ENCODE data around the gene KCNA2.

KCNA2 gene

GRCh38 chr1:110573314-110573713, 32.8 kb downstream of the KCNA2 start:
- no peak overlapping the region for H3K4me3 ChIP-seq (ENCODE audit: low read depth, low read length)
- TF ChIP-seq CTCF (IDR thresholded peaks at IDR 0.05; ENCODE audit: borderline replicate concordance, insufficient read depth, low read depth, low read length), result no peak

DNA sequence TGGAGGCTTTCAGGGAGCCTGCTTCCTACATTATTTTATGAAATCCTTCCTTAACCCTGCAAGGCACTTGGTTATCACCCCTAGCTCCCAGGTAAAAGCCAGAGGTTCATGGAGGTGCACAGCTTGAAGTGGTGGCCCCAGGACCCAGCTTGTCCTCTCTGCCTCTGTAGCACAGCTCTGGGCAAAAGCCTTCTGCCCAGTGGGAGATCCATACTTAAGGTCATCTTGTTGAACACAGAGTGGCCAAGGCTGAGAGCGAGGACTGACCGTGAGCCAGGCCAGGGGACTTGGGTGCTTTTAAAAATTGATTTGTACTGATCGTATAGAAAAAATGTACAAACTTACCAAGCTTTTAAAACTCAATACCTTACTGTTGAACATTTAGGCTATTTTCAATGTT, 33.4 kb downstream of the KCNA2 start:
- no peak for TF ChIP-seq CTCF (IDR thresholded peaks at IDR 0.05; ENCODE audit: borderline replicate concordance, insufficient read depth, low read depth, low read length)
- H3K4me3 ChIP-seq (ENCODE audit: low read depth, low read length), result no peak overlapping the region

DNA sequence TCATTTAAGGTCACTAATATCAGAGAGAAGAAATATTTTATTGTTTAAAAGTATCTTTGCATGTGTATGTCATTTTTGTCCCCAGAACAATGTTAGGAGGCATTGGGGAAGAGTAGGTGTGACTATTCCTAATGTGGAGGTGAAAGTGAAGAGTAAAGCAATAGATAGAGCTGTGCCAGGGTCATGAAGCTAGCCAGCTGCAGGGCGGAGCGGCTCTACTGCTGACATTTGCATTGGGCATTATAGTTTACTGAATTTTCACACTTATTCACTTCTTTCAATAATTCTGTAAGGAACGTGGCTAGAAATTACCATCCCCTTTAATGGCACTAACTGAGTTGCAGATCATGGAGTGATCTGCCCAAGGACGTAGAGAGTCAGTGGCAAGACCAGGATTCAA, 35.3 kb downstream of the KCNA2 start:
- TF ChIP-seq CTCF (IDR thresholded peaks at IDR 0.05; ENCODE audit: borderline replicate concordance, insufficient read depth, low read depth, low read length), result no peak
- H3K4me3 ChIP-seq (ENCODE audit: low read depth, low read length), result no peak overlapping the region

DNA sequence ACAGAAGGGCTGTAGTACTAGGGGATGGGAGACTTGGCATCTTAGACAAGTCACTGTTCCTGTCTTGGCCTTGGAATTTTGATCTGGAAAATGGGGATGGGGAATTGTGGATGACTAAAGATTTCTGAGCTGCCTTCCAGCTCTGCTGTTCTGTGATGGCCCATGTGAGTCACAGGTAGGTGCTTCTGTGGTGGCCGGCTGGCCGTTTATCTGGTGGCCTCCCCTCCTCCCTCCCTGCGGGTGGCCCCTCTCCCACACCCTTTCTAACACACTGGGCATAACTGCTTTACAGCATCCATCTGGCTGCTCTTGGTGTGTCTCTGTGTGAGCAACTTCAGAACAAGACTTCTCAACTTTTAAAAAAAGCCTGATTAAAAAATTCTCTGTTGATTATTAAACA, 35.9 kb downstream of the KCNA2 start:
- TF ChIP-seq CTCF (IDR thresholded peaks at IDR 0.05; ENCODE audit: borderline replicate concordance, insufficient read depth, low read depth, low read length), result no peak

GRCh38 chr1:110566836-110567235, 39.3 kb downstream of the KCNA2 start:
- no peak overlapping the region for H3K4me3 ChIP-seq (ENCODE audit: low read depth, low read length)
- no peak for TF ChIP-seq CTCF (IDR thresholded peaks at IDR 0.05; ENCODE audit: borderline replicate concordance, insufficient read depth, low read depth, low read length)

More for the DNA sequence above, 35.9 kb downstream of the KCNA2 start:
- H3K4me3 ChIP-seq (ENCODE audit: low read depth, low read length), result no peak overlapping the region

DNA sequence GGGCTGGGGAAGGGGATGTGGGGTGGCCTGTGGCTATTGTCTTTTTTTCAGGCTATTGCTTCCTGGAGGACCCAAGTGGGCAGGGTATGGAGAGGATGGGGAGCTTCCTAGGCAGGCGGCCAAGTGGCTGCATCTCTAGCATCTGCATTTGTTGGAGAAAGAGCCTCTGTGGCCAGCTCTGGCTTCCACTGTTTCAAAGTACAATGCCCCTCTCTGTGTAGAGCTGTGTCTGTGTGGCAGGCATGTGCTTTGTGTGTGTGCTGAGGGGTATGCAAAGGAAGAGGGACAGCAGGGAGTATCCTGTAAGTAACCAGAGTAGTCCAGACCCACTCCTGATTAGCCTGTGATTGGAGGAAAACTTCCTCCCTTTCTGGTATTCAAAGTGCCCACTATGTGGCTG, 40.6 kb downstream of the KCNA2 start:
- H3K4me3 ChIP-seq (ENCODE audit: low read depth, low read length), result no peak overlapping the region
- TF ChIP-seq CTCF (IDR thresholded peaks at IDR 0.05; ENCODE audit: borderline replicate concordance, insufficient read depth, low read depth, low read length), result no peak

DNA sequence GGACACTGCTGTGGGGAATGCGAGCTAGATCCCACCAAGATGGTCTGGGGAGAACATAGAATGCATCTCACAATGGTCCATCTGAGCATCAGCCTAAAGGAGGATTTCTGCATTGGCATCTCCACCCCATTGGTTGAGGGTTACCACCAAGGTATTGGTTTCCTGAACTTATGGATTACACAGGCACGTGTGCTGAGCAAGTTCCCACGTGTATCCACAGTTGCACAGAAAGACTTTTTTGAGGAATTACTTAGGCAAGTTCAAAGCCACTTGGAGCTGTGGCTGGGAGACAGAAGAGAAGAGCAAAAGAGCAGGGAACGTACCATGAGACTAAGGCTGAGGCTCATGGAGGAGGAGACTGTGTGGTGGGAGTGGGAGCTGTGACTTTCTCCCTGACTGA, 43.1 kb downstream of the KCNA2 start:
- H3K4me3 ChIP-seq (ENCODE audit: low read depth, low read length), result no peak overlapping the region

More for the DNA sequence above, 43.1 kb downstream of the KCNA2 start:
- TF ChIP-seq CTCF (IDR thresholded peaks at IDR 0.05; ENCODE audit: borderline replicate concordance, insufficient read depth, low read depth, low read length), result no peak
